ENCODE measurements around the gene ACBD3. TPM values are rescaled to one million over a fixed set of nuclear protein-coding genes. Genes with fewer than 3 reads are reported as not detected.

The ACBD3 gene
- total RNA-seq, 2 experiments from 2014 or later: 26.5 to 28.3 TPM

DNA sequence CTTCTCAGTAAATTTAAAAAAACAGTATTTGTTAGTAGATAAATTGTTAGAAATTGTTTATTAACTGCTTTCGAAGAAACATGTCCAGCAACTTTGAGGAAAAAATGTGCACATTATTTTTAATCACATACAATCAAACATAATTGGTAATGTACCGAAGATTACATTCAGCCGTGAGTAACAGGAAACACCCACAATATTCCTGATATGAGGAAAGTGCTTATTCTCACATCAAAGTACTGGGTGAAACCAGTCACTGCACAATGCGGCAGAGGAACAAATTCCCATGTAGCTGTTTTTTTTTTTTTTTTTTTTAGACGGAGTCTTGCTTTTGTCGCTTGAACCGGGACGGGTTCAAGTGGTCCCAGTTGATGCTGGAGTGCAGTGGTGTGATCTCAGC, 9.7 kb downstream of the ACBD3 start:
- no peaks in the 10 kb centered on the region for H3K9me3 Mint-ChIP-seq
- no peak overlapping the region for H3K4me3 Mint-ChIP-seq
- Histone ChIP-seq H3K27me3 (ENCODE audit: control insufficient read depth in 1 of 2, insufficient read depth in 2 of 2, low read length in 2 of 2) (no peaks in the 10 kb centered on the region), H3K4me1 (ENCODE audit: insufficient read depth, low read length) (peaks cover 16% of the 10 kb centered on the region), H3K36me3 (ENCODE audit: insufficient read depth, low read length) (peaks cover 15% of the 10 kb centered on the region), H3K9me3 (ENCODE audit: control insufficient read depth in 1 of 2, insufficient read depth in 1 of 2, low read length in 2 of 2) (no peaks in the 10 kb centered on the region), H3K27ac (ENCODE audit: low read depth in 1 of 2, low read length in 2 of 2) (no peak overlapping the region), H3K4me3 (ENCODE audit: low read length) (no peak overlapping the region)
- ChIA-PET CTCF (interaction anchor here (0.6 to 1.2 kb wide), 3 partner anchors 9 to 75 kb away, joined by 3 read pairs; no protein-coding TSS in a partner anchor), POLR2A (interaction anchor here (0.6 kb wide), 1 partner anchor 95 kb away, joined by 5 read pairs; no protein-coding TSS in a partner anchor)
- ATAC-seq (ENCODE audit: poor library complexity): no peak
- peaks cover 59% of the 10 kb centered on the region for H3K4me1 Mint-ChIP-seq (ENCODE audit: low read depth)
- no peak for TF ChIP-seq CTCF (IDR thresholded peaks at IDR 0.05)
- intact Hi-C loops (cut with DNase I, micrococcal nuclease): no loop called here
- no peak overlapping the region for H3K27ac Mint-ChIP-seq
- H3K36me3 Mint-ChIP-seq (ENCODE audit: low read depth): peaks cover 47% of the 10 kb centered on the region
- no peaks in the 10 kb centered on the region for H3K27me3 Mint-ChIP-seq
- no peak for DNase-seq

DNA sequence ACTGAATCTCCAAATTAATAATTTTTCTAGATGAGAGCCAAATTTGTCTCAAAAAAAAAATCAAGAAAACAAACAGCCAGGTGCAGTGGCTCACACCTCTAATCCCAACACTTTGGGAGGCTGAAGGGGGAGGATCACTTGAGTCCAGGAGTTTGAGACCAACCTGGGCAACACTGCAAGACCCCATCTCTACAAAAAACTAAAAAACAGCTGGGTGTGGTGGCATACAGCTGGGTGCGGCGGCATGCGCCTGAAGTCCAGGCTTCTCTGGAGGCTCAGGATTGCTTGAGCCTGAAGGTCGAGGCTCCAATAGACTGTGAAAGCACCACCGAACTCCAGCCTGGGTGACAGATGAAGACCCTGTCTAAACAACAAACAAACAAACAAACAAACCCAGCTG, 14.0 kb downstream of the ACBD3 start:
- Mint-ChIP-seq H3K4me3 (no peak overlapping the region), H3K9me3 (no peaks in the 10 kb centered on the region), H3K4me1 (ENCODE audit: low read depth) (peaks cover 29% of the 10 kb centered on the region), H3K36me3 (ENCODE audit: low read depth) (peaks cover 26% of the 10 kb centered on the region), H3K27me3 (no peaks in the 10 kb centered on the region), H3K27ac (no peak overlapping the region)
- H3K27me3 ChIP-seq (ENCODE audit: control insufficient read depth in 1 of 2, insufficient read depth in 2 of 2, low read length in 2 of 2): no peaks in the 10 kb centered on the region
- H3K4me3 ChIP-seq (ENCODE audit: low read length): no peak overlapping the region
- H3K27ac ChIP-seq (ENCODE audit: low read depth in 1 of 2, low read length in 2 of 2): no peak overlapping the region
- intact Hi-C loops (cut with DNase I, micrococcal nuclease): loop anchor here in 1 of 2 experiments (5.0 kb wide), 1 partner anchor 35 kb away; no protein-coding TSS in a partner anchor
- no peaks in the 10 kb centered on the region for H3K9me3 ChIP-seq (ENCODE audit: control insufficient read depth in 1 of 2, insufficient read depth in 1 of 2, low read length in 2 of 2)
- no peak for TF ChIP-seq CTCF (IDR thresholded peaks at IDR 0.05)
- ATAC-seq (ENCODE audit: poor library complexity) (no peak), DNase-seq (no peak)
- H3K36me3 ChIP-seq (ENCODE audit: insufficient read depth, low read length): peaks cover 6% of the 10 kb centered on the region
- peaks cover 12% of the 10 kb centered on the region for H3K4me1 ChIP-seq (ENCODE audit: insufficient read depth, low read length)
- ChIA-PET POLR2A (no interaction called here), CTCF (no interaction called here)

DNA sequence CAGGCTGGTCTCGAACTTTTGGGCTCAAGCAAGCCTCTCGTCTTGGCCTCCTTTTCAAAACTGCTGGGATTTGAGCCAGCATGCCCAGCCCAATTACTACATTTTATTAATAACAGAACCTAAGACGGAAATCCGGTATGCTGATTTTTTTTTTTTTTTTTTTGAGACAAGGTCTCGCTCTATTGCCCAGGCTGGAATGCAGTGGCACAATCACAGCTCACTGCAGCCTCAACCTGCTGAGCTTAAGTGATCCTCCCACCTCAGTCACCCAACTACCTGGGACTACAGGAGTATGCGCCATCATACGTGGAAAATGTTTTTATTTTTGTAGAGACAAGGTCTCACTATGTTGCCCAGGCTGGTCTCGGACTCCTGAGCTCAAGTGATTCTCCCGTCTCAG, 20.2 kb downstream of the ACBD3 start:
- H3K4me3 ChIP-seq (ENCODE audit: low read length): no peak overlapping the region
- no peak overlapping the region for H3K4me3 Mint-ChIP-seq
- H3K27me3 Mint-ChIP-seq: no peaks in the 10 kb centered on the region
- no peak for TF ChIP-seq CTCF (IDR thresholded peaks at IDR 0.05)
- H3K4me1 ChIP-seq (ENCODE audit: insufficient read depth, low read length): peaks cover 5% of the 10 kb centered on the region
- H3K27ac ChIP-seq (ENCODE audit: low read depth in 1 of 2, low read length in 2 of 2): no peak overlapping the region
- intact Hi-C loops (cut with DNase I, micrococcal nuclease): no loop called here
- peaks cover 8% of the 10 kb centered on the region for H3K4me1 Mint-ChIP-seq (ENCODE audit: low read depth)
- no peaks in the 10 kb centered on the region for H3K27me3 ChIP-seq (ENCODE audit: control insufficient read depth in 1 of 2, insufficient read depth in 2 of 2, low read length in 2 of 2)
- peaks cover 42% of the 10 kb centered on the region for H3K36me3 ChIP-seq (ENCODE audit: insufficient read depth, low read length)
- ATAC-seq (ENCODE audit: poor library complexity) (no peak), DNase-seq (no peak)
- ChIA-PET CTCF (interaction anchor here (1.1 kb wide), 1 partner anchor 31 kb away, joined by 3 read pairs; no protein-coding TSS in a partner anchor), POLR2A (interaction anchor here (0.7 kb wide), 1 partner anchor 27 kb away, joined by 3 read pairs; no protein-coding TSS in a partner anchor)
- peaks cover 47% of the 10 kb centered on the region for H3K36me3 Mint-ChIP-seq (ENCODE audit: low read depth)
- H3K27ac Mint-ChIP-seq: no peak overlapping the region
- H3K9me3 Mint-ChIP-seq: no peaks in the 10 kb centered on the region
- H3K9me3 ChIP-seq (ENCODE audit: control insufficient read depth in 1 of 2, insufficient read depth in 1 of 2, low read length in 2 of 2): no peaks in the 10 kb centered on the region

Data from CD4-positive, alpha-beta T cell (primary cell).